Amniotic epithelial cell (primary cell): ENCODE results near the gene URB2.
"Not testable (repeated sequence)": the region's sequence is repeated elsewhere in the genome, so short reads cannot be mapped to it uniquely, and the experiment has no call there.

ENCODE experiments used
- DNase-seq: peaks from one replicate; pipeline ENCODE4 v3.0.0-alpha.2; 2010; ENCODE audit warnings: low read depth

URB2 gene

DNA sequence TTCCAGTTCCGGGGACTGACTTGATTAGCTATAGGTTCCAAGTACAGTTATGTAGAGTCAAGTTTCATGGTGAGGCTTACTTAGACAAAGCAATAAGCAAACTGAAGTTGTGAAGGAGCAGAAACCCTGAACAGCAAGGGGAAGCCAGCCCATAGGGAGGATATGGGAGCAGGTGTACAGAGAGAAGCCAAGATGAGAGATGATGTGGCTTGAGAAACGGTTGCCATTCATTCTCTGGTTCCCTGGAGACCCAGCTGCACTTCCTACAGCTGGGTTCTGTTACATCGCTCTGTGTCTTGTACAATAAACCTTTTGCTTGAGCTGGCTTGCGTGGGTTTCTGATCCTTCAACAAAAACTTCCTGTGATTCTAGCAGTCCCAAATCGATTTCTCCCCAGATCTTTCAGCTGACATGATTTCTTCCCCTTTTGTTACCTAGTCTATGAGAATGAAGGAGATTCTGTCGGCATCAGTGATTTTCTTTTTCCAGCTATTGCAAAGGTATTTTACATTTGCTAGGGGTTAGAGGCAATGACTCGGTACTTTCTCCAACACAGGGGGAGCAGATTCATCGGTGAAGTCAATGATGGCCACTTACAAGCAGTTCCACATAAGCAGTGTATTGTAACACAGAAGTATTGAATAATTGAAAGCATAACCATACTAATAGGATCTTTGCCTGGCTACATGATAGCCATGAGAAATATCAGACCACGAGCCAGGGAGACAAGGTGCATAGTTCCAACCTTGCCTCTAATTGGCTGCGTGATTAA is 67.3 kb downstream of the URB2 start:
- no peak for DNase-seq

DNA sequence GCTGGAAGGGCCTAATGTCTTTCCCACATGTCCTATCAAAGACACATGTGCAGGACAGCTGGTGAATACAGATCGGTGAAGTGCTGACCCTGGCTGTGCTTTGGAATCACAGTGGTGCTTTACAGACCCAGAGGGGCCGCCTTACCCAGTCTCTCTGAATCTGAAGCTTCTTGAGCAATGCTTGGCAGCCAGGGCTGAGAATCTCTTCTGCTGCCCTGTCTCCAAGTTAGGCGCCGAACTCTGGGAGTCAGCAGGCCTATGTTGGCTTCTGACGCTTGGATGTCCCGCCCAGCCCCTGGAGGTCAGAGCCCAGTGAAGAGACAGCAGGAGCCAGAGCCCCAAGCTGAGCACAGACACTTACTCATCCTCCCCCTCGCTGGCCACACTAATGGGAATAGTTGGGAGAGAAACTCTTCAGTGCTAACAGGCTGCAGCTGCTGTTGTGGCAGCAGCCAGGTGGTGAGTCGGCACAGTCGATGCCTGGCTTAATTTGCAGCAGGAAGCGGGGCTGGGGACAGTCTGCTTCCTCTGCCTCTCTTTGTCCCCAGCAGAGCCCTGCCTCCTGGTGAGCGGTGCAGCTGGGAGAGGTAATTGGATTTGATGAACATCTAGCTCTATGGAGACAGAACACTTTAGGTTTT is 68.1 kb downstream of the URB2 start:
- DNase-seq, result peak; percentile 53

DNA sequence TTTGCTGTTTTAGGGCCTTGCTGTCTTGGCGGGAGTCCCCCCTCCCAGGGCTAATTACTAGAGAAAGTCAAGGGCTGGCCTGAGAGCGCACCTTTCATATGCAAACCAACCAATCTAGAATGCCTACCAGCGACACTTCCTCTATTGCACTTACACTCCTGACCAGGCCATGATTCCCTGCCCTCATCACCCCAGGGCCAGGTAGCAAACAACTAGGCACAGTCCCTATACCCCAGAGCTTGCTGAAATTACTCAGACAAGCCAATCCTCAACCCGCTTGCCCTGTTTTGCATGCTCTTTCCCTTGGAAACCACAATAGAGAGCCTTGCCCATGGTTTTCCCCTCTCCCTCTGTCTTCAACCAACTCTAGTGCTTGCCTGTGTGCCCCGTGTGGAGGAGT is 70.3 kb downstream of the URB2 start:
- no peak for DNase-seq

- no peak for DNase-seq
These were observed 73.7 kb downstream of the URB2 start for GRCh38 chr1:229699613-229700267.

DNA sequence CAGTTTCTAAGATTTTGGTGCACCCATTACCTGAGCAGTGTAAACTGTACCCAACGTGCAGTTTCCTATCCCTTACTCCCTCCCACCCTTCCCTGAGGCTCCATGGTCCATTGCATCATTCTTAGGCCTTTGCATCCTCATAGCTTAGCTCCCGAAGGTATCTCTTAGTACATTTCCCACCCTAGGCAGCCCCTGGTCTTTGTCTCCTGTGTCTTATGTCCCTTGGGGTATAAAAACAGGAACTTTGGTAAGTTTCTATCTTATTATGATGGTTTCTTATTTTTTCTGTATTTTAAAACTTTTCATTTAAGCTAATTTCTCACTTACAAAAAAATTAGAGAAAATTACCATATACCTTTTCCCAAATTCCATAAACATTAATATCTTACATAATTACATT is 78.1 kb downstream of the URB2 start:
- DNase-seq, result no peak

GRCh38 chr1:229705152-229705551 is 79.1 kb downstream of the URB2 start:
- DNase-seq, result not testable (repeated sequence)

DNA sequence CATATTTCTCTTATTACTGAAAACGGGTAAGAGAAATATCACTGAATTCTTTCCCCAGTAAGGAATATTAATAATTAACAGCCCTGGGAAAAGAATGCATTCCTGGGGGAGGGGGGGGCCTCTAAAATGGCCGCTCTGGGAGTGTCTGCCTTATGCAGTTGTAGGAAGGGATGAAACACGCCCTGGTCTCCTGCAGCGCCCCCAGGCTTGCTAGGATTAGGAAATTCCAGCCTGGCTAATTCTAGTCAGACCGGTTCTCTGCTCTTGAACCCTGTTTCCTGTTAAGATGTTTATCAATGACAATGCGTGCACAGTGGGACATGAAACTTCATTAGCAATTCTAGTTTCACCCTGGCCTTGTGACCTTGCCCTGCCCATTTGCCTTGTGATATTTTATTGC is 81.1 kb downstream of the URB2 start:
- DNase-seq, result not testable (repeated sequence)

- no peak for DNase-seq
These were observed 83.5 kb downstream of the URB2 start for GRCh38 chr1:229709500-229710013.
